BLaER1 (cell line): ENCODE measurements around the gene UBE2Q2.

Source experiments
- H3K27ac ChIP-seq: shearing (Covaris generic); formaldehyde crosslinking; 2 replicates; pipeline ENCODE4 v1.8.1; 2022
- H3K27me3 ChIP-seq: shearing (Covaris generic); formaldehyde crosslinking; 2 replicates; pipeline ENCODE4 v1.8.1; 2022
- H3K36me3 ChIP-seq: shearing (Covaris generic); formaldehyde crosslinking; 2 replicates; pipeline ENCODE4 v1.8.1; 2022
- H3K4me1 ChIP-seq: shearing (Covaris generic); formaldehyde crosslinking; 2 replicates; pipeline ENCODE4 v1.8.1; 2022
- H3K4me2 ChIP-seq: shearing (Covaris generic); formaldehyde crosslinking; 2 replicates; pipeline ENCODE4 v1.8.1; 2022
- H3K4me3 ChIP-seq: shearing (Covaris generic); formaldehyde crosslinking; 2 replicates; pipeline ENCODE4 v1.8.1; 2022
- H3K9ac ChIP-seq: shearing (Covaris generic); formaldehyde crosslinking; 2 replicates; pipeline ENCODE4 v1.8.1; 2022
- H3K9me3 ChIP-seq: shearing (Covaris generic); formaldehyde crosslinking; 2 replicates; pipeline ENCODE4 v1.8.1; 2022
- H4K20me1 ChIP-seq: shearing (Covaris generic); formaldehyde crosslinking; 2 replicates; pipeline ENCODE4 v1.8.1; 2022
- Cebpa-rat ChIP-seq: shearing (Covaris generic); IDR thresholded peaks from 2 replicates; pipeline ENCODE4 v1.8.1; 2022

The UBE2Q2 gene

DNA sequence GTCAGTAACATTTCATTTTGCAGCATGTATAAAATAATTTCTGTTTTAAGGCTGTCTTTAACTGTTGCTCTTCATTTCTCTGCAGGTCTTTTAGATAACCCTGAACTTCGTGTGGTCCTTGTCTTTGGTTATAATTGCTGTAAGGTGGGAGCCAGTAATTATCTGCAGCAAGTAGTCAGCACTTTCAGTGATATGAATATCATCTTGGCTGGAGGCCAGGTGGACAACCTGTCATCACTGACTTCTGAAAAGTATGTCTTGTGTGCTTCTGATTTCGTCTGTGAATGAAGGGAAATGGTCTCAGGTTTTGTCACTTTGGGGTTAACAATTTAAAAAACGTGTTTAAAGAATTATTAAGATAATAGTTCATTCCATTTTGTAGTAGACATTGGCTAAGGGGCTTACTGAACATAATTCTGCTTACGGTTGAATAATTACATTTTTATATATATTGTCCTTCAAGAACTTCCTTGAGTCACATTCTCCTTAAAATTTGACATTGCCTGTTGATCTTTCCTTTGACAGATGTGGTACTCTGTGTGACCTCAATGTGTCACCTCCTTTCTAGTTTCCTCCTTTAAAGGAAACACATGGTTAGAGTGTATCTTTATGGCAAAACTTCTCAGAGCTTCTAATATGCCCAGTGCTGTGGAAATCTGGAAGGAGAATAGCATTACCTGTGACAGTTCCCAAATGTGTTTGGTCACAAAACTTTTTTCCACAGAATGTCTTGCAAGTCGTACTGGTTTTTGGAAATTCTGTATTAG is 86.7 kb downstream of the UBE2Q2 start:
- Histone ChIP-seq H3K4me1 (peaks cover 22% of the 10 kb centered on the region), H3K27me3 (no peaks in the 10 kb centered on the region), H3K4me3 (no peak overlapping the region), H3K4me2 (no peak overlapping the region), H3K9me3 (no peaks in the 10 kb centered on the region), H4K20me1 (peaks cover 29% of the 10 kb centered on the region; the same call in 1 of the 2 replicates), H3K36me3 (peaks cover 71% of the 10 kb centered on the region), H3K9ac (no peak overlapping the region), H3K27ac (no peak overlapping the region)
- no peak for TF ChIP-seq Cebpa-rat

DNA sequence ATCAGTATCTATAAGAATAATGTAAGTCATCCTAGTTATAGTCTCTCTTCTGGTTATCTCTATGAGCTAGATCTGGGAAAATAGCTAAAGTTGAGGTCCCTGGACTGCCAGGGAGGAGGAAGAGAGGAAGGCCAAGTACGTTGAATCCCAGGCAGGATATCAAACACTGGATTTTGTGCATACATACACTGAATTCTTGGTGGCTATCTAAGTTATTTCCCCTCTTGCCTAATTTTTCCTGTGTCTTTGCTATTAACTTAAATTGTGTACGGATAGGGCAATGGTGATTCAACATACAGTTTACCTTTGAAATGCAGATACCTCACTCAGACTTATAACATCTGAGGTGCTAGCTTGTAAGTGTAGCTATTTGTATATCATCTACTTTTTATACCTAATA is 87.6 kb downstream of the UBE2Q2 start:
- Histone ChIP-seq H3K4me3 (no peak overlapping the region), H3K4me1 (peaks cover 22% of the 10 kb centered on the region), H3K9me3 (no peaks in the 10 kb centered on the region), H4K20me1 (peaks cover 29% of the 10 kb centered on the region; the same call in 1 of the 2 replicates), H3K27ac (no peak overlapping the region), H3K4me2 (no peak overlapping the region), H3K36me3 (peaks cover 75% of the 10 kb centered on the region), H3K9ac (no peak overlapping the region), H3K27me3 (no peaks in the 10 kb centered on the region)
- TF ChIP-seq Cebpa-rat, result no peak

DNA sequence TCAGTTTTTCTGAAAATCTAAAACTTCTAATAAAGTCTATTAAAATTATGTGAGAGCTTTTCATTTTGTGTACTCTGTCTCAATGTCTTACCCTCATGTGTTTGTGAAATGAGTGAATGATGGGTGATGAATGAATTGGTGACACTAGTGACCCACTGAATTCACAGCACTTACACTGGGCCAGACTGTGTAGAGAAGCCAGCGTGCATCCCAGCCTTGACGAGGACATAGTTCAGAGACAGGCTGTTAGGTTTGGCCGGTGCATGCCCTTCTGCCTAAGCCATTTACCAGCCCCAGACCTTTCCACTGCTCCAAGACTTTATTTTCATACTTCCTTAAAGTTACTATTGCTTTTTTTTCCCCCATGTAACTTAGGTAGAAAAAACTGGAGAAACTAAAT is 99.2 kb downstream of the UBE2Q2 start:
- Histone ChIP-seq H3K9me3 (no peaks in the 10 kb centered on the region), H3K36me3 (peaks cover 6% of the 10 kb centered on the region), H3K27me3 (no peaks in the 10 kb centered on the region), H3K27ac (no peak overlapping the region), H3K4me2 (no peak overlapping the region), H3K9ac (no peak overlapping the region), H4K20me1 (no peaks in the 10 kb centered on the region), H3K4me1 (0 out of 2 replicates have a peak, but pooled peaks cover 5% of the 10 kb centered on the region), H3K4me3 (no peak overlapping the region)
- no peak for TF ChIP-seq Cebpa-rat

DNA sequence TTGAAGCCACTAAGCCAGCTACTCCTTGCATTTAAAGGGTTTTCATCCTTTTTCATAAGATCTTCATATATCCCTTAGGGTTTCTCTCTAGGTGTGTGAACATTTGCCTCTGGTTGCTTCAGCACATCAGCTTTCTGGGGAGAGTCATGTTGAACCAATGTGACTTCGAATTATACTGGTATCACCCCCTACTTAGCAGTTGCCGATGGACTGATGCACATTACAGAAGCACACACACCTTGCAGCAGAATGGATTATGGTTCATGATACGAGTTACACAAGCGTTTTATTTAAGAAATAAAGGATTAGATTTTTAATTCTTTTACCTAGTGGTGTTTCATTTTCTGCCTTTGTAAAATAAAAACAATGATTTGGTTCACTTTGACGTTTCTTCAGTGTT is 100.0 kb downstream of the UBE2Q2 start:
- no peak overlapping the region for H3K4me3 ChIP-seq
- no peak overlapping the region for H3K9ac ChIP-seq
- 0 out of 2 replicates have a peak, but pooled peaks cover 5% of the 10 kb centered on the region for H3K4me1 ChIP-seq
- H3K27ac ChIP-seq, result no peak overlapping the region
- H3K36me3 ChIP-seq, result no peaks in the 10 kb centered on the region; the same call in 1 of the 2 replicates
- H3K9me3 ChIP-seq, result no peaks in the 10 kb centered on the region
- no peak overlapping the region for H3K4me2 ChIP-seq
- no peaks in the 10 kb centered on the region for H4K20me1 ChIP-seq
- TF ChIP-seq Cebpa-rat, result no peak
- no peaks in the 10 kb centered on the region for H3K27me3 ChIP-seq

DNA sequence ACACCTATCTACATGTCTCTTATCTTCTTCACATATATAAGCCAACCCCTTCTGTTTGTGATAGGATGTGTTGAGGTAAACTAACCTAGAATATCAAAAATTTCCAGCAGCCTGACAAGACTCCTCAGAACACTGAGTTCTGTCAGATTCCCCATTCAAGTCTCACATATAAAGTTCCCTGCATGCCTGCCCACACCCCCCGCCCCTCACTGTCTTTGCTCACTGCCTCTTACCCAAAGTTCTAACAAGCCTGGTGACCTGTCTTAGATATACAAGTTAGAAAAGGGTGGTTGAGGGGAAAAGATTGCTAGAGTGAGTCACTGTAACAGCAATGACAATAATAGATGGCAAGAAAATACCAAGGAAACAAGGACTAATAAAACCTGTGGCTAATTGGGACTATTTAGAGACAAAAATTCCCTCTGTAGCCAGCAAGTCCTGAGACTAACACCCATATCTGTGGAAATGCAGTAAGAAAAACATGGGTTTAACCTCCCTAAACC is 100.5 kb downstream of the UBE2Q2 start:
- H4K20me1 ChIP-seq, result no peaks in the 10 kb centered on the region
- H3K9me3 ChIP-seq, result no peaks in the 10 kb centered on the region
- H3K36me3 ChIP-seq, result no peaks in the 10 kb centered on the region; the same call in 1 of the 2 replicates
- 0 out of 2 replicates have a peak, but pooled peaks cover 5% of the 10 kb centered on the region for H3K4me1 ChIP-seq
- H3K4me3 ChIP-seq, result no peak overlapping the region
- no peak for TF ChIP-seq Cebpa-rat
- no peaks in the 10 kb centered on the region for H3K27me3 ChIP-seq
- H3K27ac ChIP-seq, result no peak overlapping the region
- H3K4me2 ChIP-seq, result no peak overlapping the region
- no peak overlapping the region for H3K9ac ChIP-seq

DNA sequence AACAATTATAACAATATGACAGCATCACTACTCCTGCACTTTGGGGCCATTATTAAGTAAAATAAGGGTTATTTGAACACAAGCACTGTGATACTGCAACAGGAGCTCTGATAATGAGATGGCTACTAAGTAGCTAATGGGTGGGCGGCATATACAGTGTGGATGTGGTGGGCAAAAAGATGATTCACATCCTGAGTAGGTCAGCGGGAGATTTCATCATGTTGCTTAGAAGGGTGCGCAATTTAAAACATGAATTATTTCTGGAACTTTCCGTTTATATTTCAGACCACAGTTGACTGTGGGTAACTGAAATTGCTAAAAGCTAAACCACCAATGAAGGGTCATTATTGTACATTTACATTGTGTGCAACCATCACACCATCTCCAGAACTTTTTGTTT is 102.7 kb downstream of the UBE2Q2 start:
- H3K9ac ChIP-seq, result no peak overlapping the region
- TF ChIP-seq Cebpa-rat, result no peak
- no peak overlapping the region for H3K4me2 ChIP-seq
- no peaks in the 10 kb centered on the region for H4K20me1 ChIP-seq
- no peak overlapping the region for H3K27ac ChIP-seq
- no peak overlapping the region for H3K4me3 ChIP-seq
- H3K4me1 ChIP-seq, result 0 out of 2 replicates have a peak, but pooled peaks cover 5% of the 10 kb centered on the region
- no peaks in the 10 kb centered on the region for H3K27me3 ChIP-seq
- H3K9me3 ChIP-seq, result no peaks in the 10 kb centered on the region
- H3K36me3 ChIP-seq, result no peaks in the 10 kb centered on the region

DNA sequence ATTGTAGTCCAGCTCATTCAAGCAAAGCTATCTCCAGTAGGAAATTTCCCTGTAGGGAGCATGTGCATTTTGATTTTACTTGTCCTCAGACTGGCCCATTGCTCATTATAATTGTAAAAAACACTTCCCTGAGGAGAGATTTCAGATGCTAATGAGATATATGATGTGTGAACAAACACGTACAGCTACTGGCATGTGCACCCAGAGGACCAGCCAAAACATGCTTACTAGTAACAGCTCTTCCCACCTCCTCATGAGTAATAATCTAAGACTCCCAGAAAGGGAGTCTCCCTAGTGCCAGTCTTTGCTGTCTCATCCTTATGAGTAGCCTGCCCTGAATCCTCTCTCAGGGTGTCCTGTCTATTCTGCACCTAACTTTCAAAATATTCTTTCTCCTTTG is 103.8 kb downstream of the UBE2Q2 start:
- H3K27ac ChIP-seq, result no peak overlapping the region
- no peaks in the 10 kb centered on the region for H3K27me3 ChIP-seq
- no peaks in the 10 kb centered on the region for H3K9me3 ChIP-seq
- H3K4me2 ChIP-seq, result no peak overlapping the region
- H3K36me3 ChIP-seq, result no peaks in the 10 kb centered on the region
- H4K20me1 ChIP-seq, result no peaks in the 10 kb centered on the region
- TF ChIP-seq Cebpa-rat, result no peak
- no peak overlapping the region for H3K9ac ChIP-seq
- H3K4me1 ChIP-seq, result 0 out of 2 replicates have a peak, but pooled peaks cover 5% of the 10 kb centered on the region
- no peak overlapping the region for H3K4me3 ChIP-seq

- Histone ChIP-seq H3K4me2 (no peak overlapping the region), H4K20me1 (no peaks in the 10 kb centered on the region), H3K27ac (no peak overlapping the region), H3K9me3 (no peaks in the 10 kb centered on the region), H3K36me3 (no peaks in the 10 kb centered on the region), H3K27me3 (no peaks in the 10 kb centered on the region), H3K4me3 (no peak overlapping the region), H3K9ac (no peak overlapping the region), H3K4me1 (0 out of 2 replicates have a peak, but pooled peaks cover 5% of the 10 kb centered on the region)
- 0 out of 2 replicates have a peak, but pooled peaks have one; percentile 37 for TF ChIP-seq Cebpa-rat
Measured at GRCh38 chr15:75948761-75949296, 105.6 kb downstream of the UBE2Q2 start.
